RPMI7951 (cell line): ENCODE data around the gene PKP1. TPM values are rescaled to one million over a fixed set of nuclear protein-coding genes. Genes with fewer than 3 reads are reported as not detected.

Experiments used
- DNase-seq: peaks from one replicate; pipeline ENCODE4 v3.0.0-alpha.2; 2012; ENCODE audit warnings: low read depth
- total RNA-seq: library from RNA; depleted of rRNA; stranded (reverse); fragments of >200 nt; shearing (Covaris generic); gene quantifications from 2 replicates; pipeline ENCODE4 v1.2.3, GENCODE V29; 2014

The PKP1 gene
- total RNA-seq, 1 experiment from 2014 or later: not detected

GRCh38 chr1:201307231-201307630 is 23.9 kb downstream of the PKP1 start:
- DNase-seq: peak; percentile 54

GRCh38 chr1:201307760-201308499 is 24.6 kb downstream of the PKP1 start:
- DNase-seq: no peak

- peak; percentile 87 for DNase-seq
These were observed 26.1 kb downstream of the PKP1 start for GRCh38 chr1:201309416-201309815.

- DNase-seq: no peak
These were observed 27.1 kb downstream of the PKP1 start for GRCh38 chr1:201310251-201310985.

- DNase-seq: peak; percentile 89
These were observed 27.7 kb downstream of the PKP1 start for GRCh38 chr1:201310986-201311355.

GRCh38 chr1:201311356-201312011 is 28.2 kb downstream of the PKP1 start:
- DNase-seq: no peak

- DNase-seq: no peak
These were observed 29.0 kb downstream of the PKP1 start for GRCh38 chr1:201312298-201312697.

GRCh38 chr1:201313086-201313485 is 29.8 kb downstream of the PKP1 start:
- no peak for DNase-seq

- DNase-seq: no peak
These were observed 33.2 kb downstream of the PKP1 start for GRCh38 chr1:201316556-201316955.

- DNase-seq: no peak
These were observed 34.2 kb downstream of the PKP1 start for GRCh38 chr1:201317551-201317950.

GRCh38 chr1:201318504-201319340 is 35.4 kb downstream of the PKP1 start:
- no peak for DNase-seq

GRCh38 chr1:201319631-201320030 is 36.3 kb downstream of the PKP1 start:
- no peak for DNase-seq

GRCh38 chr1:201320168-201320788 is 37.0 kb downstream of the PKP1 start:
- DNase-seq: no peak

- no peak for DNase-seq
These were observed 38.6 kb downstream of the PKP1 start for GRCh38 chr1:201321826-201322390.

- DNase-seq: no peak
These were observed 39.6 kb downstream of the PKP1 start for GRCh38 chr1:201322653-201323510.

- DNase-seq: no peak
These were observed 41.0 kb downstream of the PKP1 start for GRCh38 chr1:201324306-201324705.

GRCh38 chr1:201324821-201325677 is 41.7 kb downstream of the PKP1 start:
- no peak for DNase-seq

- DNase-seq: no peak
These were observed 42.4 kb downstream of the PKP1 start for GRCh38 chr1:201325678-201326060.

- DNase-seq: no peak
These were observed 43.4 kb downstream of the PKP1 start for GRCh38 chr1:201326710-201327109.
